ENCODE results near the gene CRABP1.

CRABP1 gene

GRCh38 chr15:78321041-78321570 is 19.0 kb upstream of the CRABP1 start:
- no peaks in the 10 kb centered on the region for H3K27me3 ChIP-seq (ENCODE audit: control insufficient read depth, insufficient read depth, low read length)
- H3K4me3 ChIP-seq (ENCODE audit: low read length): no peak overlapping the region
- H3K36me3 ChIP-seq (ENCODE audit: control insufficient read depth, insufficient read depth, low read length): no peaks in the 10 kb centered on the region
- peaks cover 12% of the 10 kb centered on the region for H3K4me1 ChIP-seq (ENCODE audit: control insufficient read depth, insufficient read depth, low read length)
- no peak overlapping the region for H3K9ac ChIP-seq (ENCODE audit: low read length)
- no peaks in the 10 kb centered on the region for H3K9me3 ChIP-seq (ENCODE audit: control insufficient read depth, low read length)

- Histone ChIP-seq H3K9me3 (ENCODE audit: control insufficient read depth, low read length) (no peaks in the 10 kb centered on the region), H3K27me3 (ENCODE audit: control insufficient read depth, insufficient read depth, low read length) (no peaks in the 10 kb centered on the region), H3K36me3 (ENCODE audit: control insufficient read depth, insufficient read depth, low read length) (no peaks in the 10 kb centered on the region), H3K4me3 (ENCODE audit: low read length) (no peak overlapping the region), H3K4me1 (ENCODE audit: control insufficient read depth, insufficient read depth, low read length) (peaks cover 6% of the 10 kb centered on the region), H3K9ac (ENCODE audit: low read length) (no peak overlapping the region)
Observed at GRCh38 chr15:78321786-78322185, 18.4 kb upstream of the CRABP1 start.

GRCh38 chr15:78322243-78322642 is 17.9 kb upstream of the CRABP1 start:
- no peaks in the 10 kb centered on the region for H3K9me3 ChIP-seq (ENCODE audit: control insufficient read depth, low read length)
- no peaks in the 10 kb centered on the region for H3K27me3 ChIP-seq (ENCODE audit: control insufficient read depth, insufficient read depth, low read length)
- no peak overlapping the region for H3K4me3 ChIP-seq (ENCODE audit: low read length)
- no peak overlapping the region for H3K9ac ChIP-seq (ENCODE audit: low read length)
- peaks cover 1% of the 10 kb centered on the region for H3K4me1 ChIP-seq (ENCODE audit: control insufficient read depth, insufficient read depth, low read length)
- H3K36me3 ChIP-seq (ENCODE audit: control insufficient read depth, insufficient read depth, low read length): no peaks in the 10 kb centered on the region

GRCh38 chr15:78322724-78323521 is 17.2 kb upstream of the CRABP1 start:
- H3K27me3 ChIP-seq (ENCODE audit: control insufficient read depth, insufficient read depth, low read length): no peaks in the 10 kb centered on the region
- no peaks in the 10 kb centered on the region for H3K9me3 ChIP-seq (ENCODE audit: control insufficient read depth, low read length)
- H3K9ac ChIP-seq (ENCODE audit: low read length): no peak overlapping the region
- H3K4me3 ChIP-seq (ENCODE audit: low read length): no peak overlapping the region
- no peaks in the 10 kb centered on the region for H3K4me1 ChIP-seq (ENCODE audit: control insufficient read depth, insufficient read depth, low read length)
- H3K36me3 ChIP-seq (ENCODE audit: control insufficient read depth, insufficient read depth, low read length): no peaks in the 10 kb centered on the region

GRCh38 chr15:78323693-78324092 is 16.5 kb upstream of the CRABP1 start:
- no peak overlapping the region for H3K9ac ChIP-seq (ENCODE audit: low read length)
- H3K9me3 ChIP-seq (ENCODE audit: control insufficient read depth, low read length): no peaks in the 10 kb centered on the region
- H3K27me3 ChIP-seq (ENCODE audit: control insufficient read depth, insufficient read depth, low read length): no peaks in the 10 kb centered on the region
- no peak overlapping the region for H3K4me3 ChIP-seq (ENCODE audit: low read length)
- no peaks in the 10 kb centered on the region for H3K4me1 ChIP-seq (ENCODE audit: control insufficient read depth, insufficient read depth, low read length)
- no peaks in the 10 kb centered on the region for H3K36me3 ChIP-seq (ENCODE audit: control insufficient read depth, insufficient read depth, low read length)

GRCh38 chr15:78324144-78324543 is 16.0 kb upstream of the CRABP1 start:
- Histone ChIP-seq H3K4me1 (ENCODE audit: control insufficient read depth, insufficient read depth, low read length) (no peaks in the 10 kb centered on the region), H3K36me3 (ENCODE audit: control insufficient read depth, insufficient read depth, low read length) (no peaks in the 10 kb centered on the region), H3K4me3 (ENCODE audit: low read length) (no peak overlapping the region), H3K27me3 (ENCODE audit: control insufficient read depth, insufficient read depth, low read length) (no peaks in the 10 kb centered on the region), H3K9ac (ENCODE audit: low read length) (no peak overlapping the region), H3K9me3 (ENCODE audit: control insufficient read depth, low read length) (no peaks in the 10 kb centered on the region)

- Histone ChIP-seq H3K9ac (ENCODE audit: low read length) (no peak overlapping the region), H3K4me1 (ENCODE audit: control insufficient read depth, insufficient read depth, low read length) (no peaks in the 10 kb centered on the region), H3K9me3 (ENCODE audit: control insufficient read depth, low read length) (no peaks in the 10 kb centered on the region), H3K36me3 (ENCODE audit: control insufficient read depth, insufficient read depth, low read length) (no peaks in the 10 kb centered on the region), H3K4me3 (ENCODE audit: low read length) (no peak overlapping the region), H3K27me3 (ENCODE audit: control insufficient read depth, insufficient read depth, low read length) (no peaks in the 10 kb centered on the region)
Observed at GRCh38 chr15:78325092-78325843, 14.9 kb upstream of the CRABP1 start.

GRCh38 chr15:78327466-78327865 is 12.7 kb upstream of the CRABP1 start:
- no peak overlapping the region for H3K9ac ChIP-seq (ENCODE audit: low read length)
- H3K4me1 ChIP-seq (ENCODE audit: control insufficient read depth, insufficient read depth, low read length): no peaks in the 10 kb centered on the region
- no peaks in the 10 kb centered on the region for H3K9me3 ChIP-seq (ENCODE audit: control insufficient read depth, low read length)
- H3K4me3 ChIP-seq (ENCODE audit: low read length): no peak overlapping the region
- no peaks in the 10 kb centered on the region for H3K36me3 ChIP-seq (ENCODE audit: control insufficient read depth, insufficient read depth, low read length)
- H3K27me3 ChIP-seq (ENCODE audit: control insufficient read depth, insufficient read depth, low read length): no peaks in the 10 kb centered on the region

GRCh38 chr15:78329625-78330024 is 10.5 kb upstream of the CRABP1 start:
- H3K9ac ChIP-seq (ENCODE audit: low read length): no peak overlapping the region
- no peaks in the 10 kb centered on the region for H3K9me3 ChIP-seq (ENCODE audit: control insufficient read depth, low read length)
- H3K27me3 ChIP-seq (ENCODE audit: control insufficient read depth, insufficient read depth, low read length): no peaks in the 10 kb centered on the region
- no peak overlapping the region for H3K4me3 ChIP-seq (ENCODE audit: low read length)
- no peaks in the 10 kb centered on the region for H3K4me1 ChIP-seq (ENCODE audit: control insufficient read depth, insufficient read depth, low read length)
- no peaks in the 10 kb centered on the region for H3K36me3 ChIP-seq (ENCODE audit: control insufficient read depth, insufficient read depth, low read length)

GRCh38 chr15:78334845-78335244 is 5.3 kb upstream of the CRABP1 start:
- Histone ChIP-seq H3K9me3 (ENCODE audit: control insufficient read depth, low read length) (no peaks in the 10 kb centered on the region), H3K36me3 (ENCODE audit: control insufficient read depth, insufficient read depth, low read length) (no peaks in the 10 kb centered on the region), H3K4me3 (ENCODE audit: low read length) (no peak overlapping the region), H3K9ac (ENCODE audit: low read length) (no peak overlapping the region), H3K27me3 (ENCODE audit: control insufficient read depth, insufficient read depth, low read length) (peaks cover 34% of the 10 kb centered on the region), H3K4me1 (ENCODE audit: control insufficient read depth, insufficient read depth, low read length) (peaks cover under 1% of the 10 kb centered on the region)

GRCh38 chr15:78335985-78336384 is 4.2 kb upstream of the CRABP1 start:
- H3K4me3 ChIP-seq (ENCODE audit: low read length): no peak overlapping the region
- H3K36me3 ChIP-seq (ENCODE audit: control insufficient read depth, insufficient read depth, low read length): no peaks in the 10 kb centered on the region
- H3K27me3 ChIP-seq (ENCODE audit: control insufficient read depth, insufficient read depth, low read length): peaks cover 45% of the 10 kb centered on the region
- no peaks in the 10 kb centered on the region for H3K9me3 ChIP-seq (ENCODE audit: control insufficient read depth, low read length)
- peaks cover 12% of the 10 kb centered on the region for H3K4me1 ChIP-seq (ENCODE audit: control insufficient read depth, insufficient read depth, low read length)
- no peak overlapping the region for H3K9ac ChIP-seq (ENCODE audit: low read length)

GRCh38 chr15:78338781-78339180 is 1.4 kb upstream of the CRABP1 start:
- H3K4me1 ChIP-seq (ENCODE audit: control insufficient read depth, insufficient read depth, low read length): peaks cover 17% of the 10 kb centered on the region
- H3K36me3 ChIP-seq (ENCODE audit: control insufficient read depth, insufficient read depth, low read length): no peaks in the 10 kb centered on the region
- H3K9ac ChIP-seq (ENCODE audit: low read length): no peak overlapping the region
- H3K9me3 ChIP-seq (ENCODE audit: control insufficient read depth, low read length): no peaks in the 10 kb centered on the region
- peaks cover 64% of the 10 kb centered on the region for H3K27me3 ChIP-seq (ENCODE audit: control insufficient read depth, insufficient read depth, low read length)
- H3K4me3 ChIP-seq (ENCODE audit: low read length): no peak overlapping the region
